Sigmoid colon (tissue), 7 donors: ENCODE data around the gene PDE11A. TPM values are rescaled to one million over a fixed set of nuclear protein-coding genes. Genes with fewer than 3 reads are reported as not detected.
A peak's percentile ranks its signal among the peaks of the same experiment; 100 is the strongest.

Experiments used
- DNase-seq: peaks from one replicate; pipeline ENCODE4 v3.0.0-alpha.2; 2019
- H3K27ac ChIP-seq, 4 donors: fragments of 200-600 bp; sonication (generic); one replicate each; pipeline ENCODE4 v1.5.1; 2016 to 2019; ENCODE audit warnings: mild to moderate bottlenecking in 1 of 4
- H3K27me3 ChIP-seq, 3 donors: fragments of 200-600 bp; sonication (generic); one replicate each; pipeline ENCODE4 v1.5.1; 2019; ENCODE audit warnings: mild to moderate bottlenecking in 1 of 3
- H3K36me3 ChIP-seq, 4 donors: fragments of 200-600 bp; sonication (generic); one replicate each; pipeline ENCODE4 v1.5.1; 2016 to 2019
- H3K4me1 ChIP-seq, 4 donors: fragments of 200-600 bp; sonication (generic); one replicate each; pipeline ENCODE4 v1.5.1; 2017 to 2019
- H3K4me3 ChIP-seq, 4 donors: fragments of 200-600 bp; sonication (generic); one replicate each; pipeline ENCODE4 v1.5.1; 2017 to 2019; ENCODE audit warnings: mild to moderate bottlenecking in 2 of 4, moderate library complexity in 1 of 4
- H3K9me3 ChIP-seq, 4 donors: fragments of 200-600 bp in 3 of 4; sonication (generic) in 3 of 4; one replicate each; pipeline versions ENCODE4 v1.5.1 to v1.6.1; 2013 to 2019
- EP300 ChIP-seq, 4 donors: sonication (generic); formaldehyde crosslinking; IDR thresholded peaks; one replicate each; pipeline ENCODE4 v1.6.1; 2017; ENCODE audit warnings: antibody characterized with exemption in 4 of 4
- POLR2A ChIP-seq, 2 donors: fragments of 450-650 bp; IDR thresholded peaks; one replicate each; pipeline ENCODE4 v1.6.1; 2016; ENCODE audit warnings: antibody characterized with exemption in 2 of 2, mild to moderate bottlenecking in 2 of 2, moderate library complexity in 2 of 2
- POLR2AphosphoS5 ChIP-seq, 4 donors: sonication (generic); formaldehyde crosslinking; IDR thresholded peaks; one replicate each; pipeline ENCODE4 v1.6.1; 2017; ENCODE audit warnings: antibody characterized with exemption in 4 of 4
- WGBS, 2 donors: extraction: QIAGEN DNeasy Blood & Tissue Kit; methylation state at CpG; one replicate each; pipeline ENCODE4 v1.1.7; 2013; 5-methylcytosine and 5-hydroxymethylcytosine counted together
- intact Hi-C: fragments of 100-400 bp; cut with DNase I; formaldehyde crosslinking; loops from one replicate; pipeline ENCODE4 v1.15.1; 2023
- polyA plus RNA-seq, 3 donors: library from polyadenylated mRNA; stranded (reverse); fragments of 200-250 nt; gene quantifications; one replicate each; pipeline ENCODE4 v1.2.3, GENCODE V29; 2013
- total RNA-seq, 4 donors: library from RNA; depleted of rRNA; stranded (reverse); fragments of >200 nt; gene quantifications; one replicate each; pipeline ENCODE4 v1.1.0, GENCODE V29; 2016
- TF ChIP-seq, protein P1 (sequence below), 4 experiments: fragments of 450-650 bp in 3 of 4; fragments of 200-600 bp in 1 of 4; IDR thresholded peaks; one replicate each; pipeline ENCODE4 v1.5.1; 2016 to 2019; ENCODE audit warnings: antibody characterized with exemption in 4 of 4, mild to moderate bottlenecking in 3 of 4, moderate library complexity in 2 of 4
- donor health status: healthy with polysubstance abuse.
- donor health status: Bipolar disorder and iron deficiency.
- donor health status: healthy.

The PDE11A gene
- total and polyA plus RNA-seq, 7 donors: 0.57 to 16.8 (median 4.3) TPM; not detected in 2

- no peaks in the 10 kb centered on the region for H3K27me3 ChIP-seq
- no peak overlapping the region for H3K4me3 ChIP-seq
- intact Hi-C loops: no loop called here
- peaks cover 0 to 6% (median 2%) of the 10 kb centered on the region in 4 donors for H3K4me1 ChIP-seq
- WGBS, 2 donors: 0% methylated on average over 1 of the region's 1 CpG
- H3K27ac ChIP-seq: no peak overlapping the region
- H3K36me3 ChIP-seq: no peaks in the 10 kb centered on the region
- H3K9me3 ChIP-seq: no peaks in the 10 kb centered on the region
- no peak for DNase-seq
- TF ChIP-seq EP300 (IDR thresholded peaks at IDR 0.05) (no peak), POLR2A (IDR thresholded peaks at IDR 0.05) (no peak), POLR2AphosphoS5 (IDR thresholded peaks at IDR 0.05) (no peak)
- TF ChIP-seq, protein P1, sequence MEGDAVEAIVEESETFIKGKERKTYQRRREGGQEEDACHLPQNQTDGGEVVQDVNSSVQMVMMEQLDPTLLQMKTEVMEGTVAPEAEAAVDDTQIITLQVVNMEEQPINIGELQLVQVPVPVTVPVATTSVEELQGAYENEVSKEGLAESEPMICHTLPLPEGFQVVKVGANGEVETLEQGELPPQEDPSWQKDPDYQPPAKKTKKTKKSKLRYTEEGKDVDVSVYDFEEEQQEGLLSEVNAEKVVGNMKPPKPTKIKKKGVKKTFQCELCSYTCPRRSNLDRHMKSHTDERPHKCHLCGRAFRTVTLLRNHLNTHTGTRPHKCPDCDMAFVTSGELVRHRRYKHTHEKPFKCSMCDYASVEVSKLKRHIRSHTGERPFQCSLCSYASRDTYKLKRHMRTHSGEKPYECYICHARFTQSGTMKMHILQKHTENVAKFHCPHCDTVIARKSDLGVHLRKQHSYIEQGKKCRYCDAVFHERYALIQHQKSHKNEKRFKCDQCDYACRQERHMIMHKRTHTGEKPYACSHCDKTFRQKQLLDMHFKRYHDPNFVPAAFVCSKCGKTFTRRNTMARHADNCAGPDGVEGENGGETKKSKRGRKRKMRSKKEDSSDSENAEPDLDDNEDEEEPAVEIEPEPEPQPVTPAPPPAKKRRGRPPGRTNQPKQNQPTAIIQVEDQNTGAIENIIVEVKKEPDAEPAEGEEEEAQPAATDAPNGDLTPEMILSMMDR (IDR thresholded peaks at IDR 0.05): no peak
Measured at GRCh38 chr2:177635696-177636095, 436.9 kb downstream of the PDE11A start.

DNA sequence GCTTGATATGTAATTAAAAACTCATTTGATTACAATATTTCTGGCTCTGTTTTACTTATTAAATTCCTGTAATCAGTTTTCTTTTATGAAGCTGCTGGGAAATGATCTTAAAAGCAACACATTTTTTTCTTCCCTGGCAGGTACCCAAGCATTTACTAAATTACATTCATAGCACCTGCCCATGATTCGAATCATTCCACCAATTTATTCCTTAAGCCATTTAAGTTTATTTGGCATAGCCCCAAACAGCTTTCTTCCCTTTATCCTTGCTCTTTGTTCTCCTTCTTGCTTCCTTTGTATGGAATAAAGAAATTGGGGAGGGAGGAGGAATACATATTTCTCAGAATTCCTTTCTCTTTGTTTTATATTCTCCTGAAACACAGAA is 438.7 kb downstream of the PDE11A start:
- H3K36me3 ChIP-seq: no peaks in the 10 kb centered on the region
- H3K27ac ChIP-seq: peak overlapping the region in 1 of 4 donors; percentile 46
- H3K9me3 ChIP-seq: no peaks in the 10 kb centered on the region
- 16 to 59% methylated on average over 1 of the region's 1 CpG for WGBS, 2 donors
- intact Hi-C loops: no loop called here
- TF ChIP-seq EP300 (IDR thresholded peaks at IDR 0.05) (no peak), POLR2AphosphoS5 (IDR thresholded peaks at IDR 0.05) (no peak), POLR2A (IDR thresholded peaks at IDR 0.05) (no peak)
- TF ChIP-seq, protein P1 (IDR thresholded peaks at IDR 0.05): no peak
- H3K4me1 ChIP-seq: peaks cover 0 to 6% (median 2%) of the 10 kb centered on the region in 4 donors
- peak overlapping the region in 2 of 4 donors; percentile 12 to 27 for H3K4me3 ChIP-seq
- DNase-seq: no peak
- no peaks in the 10 kb centered on the region for H3K27me3 ChIP-seq

DNA sequence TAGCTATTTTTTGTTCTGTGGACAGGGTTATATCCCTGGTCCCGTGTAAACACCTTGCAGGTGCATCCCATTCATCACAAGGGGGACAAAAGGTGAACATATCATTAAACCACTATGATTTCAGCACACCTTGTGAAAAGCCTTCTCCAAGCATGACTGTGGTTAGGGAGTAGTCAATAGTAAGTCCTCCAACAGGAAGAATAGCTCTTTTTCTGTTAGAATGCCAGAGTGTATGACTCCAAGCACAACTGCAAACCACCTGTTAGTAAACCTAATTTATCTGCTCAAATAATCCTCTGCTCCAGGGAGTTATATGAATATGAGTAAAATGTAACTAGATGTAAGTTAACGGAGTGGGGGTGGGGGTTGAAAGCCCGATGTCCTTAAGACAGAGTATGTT is 439.5 kb downstream of the PDE11A start:
- Histone ChIP-seq H3K4me1 (peaks cover 0 to 6% (median 2%) of the 10 kb centered on the region in 4 donors), H3K36me3 (no peaks in the 10 kb centered on the region), H3K4me3 (no peak overlapping the region), H3K27ac (no peak overlapping the region), H3K9me3 (no peaks in the 10 kb centered on the region), H3K27me3 (no peaks in the 10 kb centered on the region)
- WGBS, 2 donors: 25 to 55% methylated on average over 3 of the region's 3 CpGs
- DNase-seq: no peak
- intact Hi-C loops: no loop called here
- TF ChIP-seq POLR2A (IDR thresholded peaks at IDR 0.05) (no peak), POLR2AphosphoS5 (IDR thresholded peaks at IDR 0.05) (no peak), EP300 (IDR thresholded peaks at IDR 0.05) (no peak)
- TF ChIP-seq, protein P1 (IDR thresholded peaks at IDR 0.05): no peak

- TF ChIP-seq, protein P1 (IDR thresholded peaks at IDR 0.05): no peak
- TF ChIP-seq POLR2A (IDR thresholded peaks at IDR 0.05) (no peak), POLR2AphosphoS5 (IDR thresholded peaks at IDR 0.05) (no peak), EP300 (IDR thresholded peaks at IDR 0.05) (no peak)
- intact Hi-C loops: no loop called here
- Histone ChIP-seq H3K27me3 (no peaks in the 10 kb centered on the region), H3K36me3 (no peaks in the 10 kb centered on the region), H3K4me3 (no peak overlapping the region), H3K9me3 (no peaks in the 10 kb centered on the region), H3K4me1 (peaks cover 0 to 6% (median 2%) of the 10 kb centered on the region in 4 donors), H3K27ac (no peak overlapping the region)
- no peak for DNase-seq
- WGBS, 2 donors: 74 to 84% methylated on average over 1 of the region's 1 CpG
Measured at GRCh38 chr2:177631680-177632079, 440.9 kb downstream of the PDE11A start.
